Stimulated activated CD4-positive, alpha-beta T cell treated with anti-CD3 and anti-CD28 coated beads, Interleukin-15, amount 100 ng/mL, for 1 hour (primary cell): Measurements from ENCODE around the gene NUBP1.

Source experiments
- DNase-seq, 2 donors: peaks; one replicate each; pipeline ENCODE4 v3.0.0-alpha.2; 2020; ENCODE audit warnings: low read depth in 1 of 2, low spot score in 1 of 2

Gene NUBP1

DNA sequence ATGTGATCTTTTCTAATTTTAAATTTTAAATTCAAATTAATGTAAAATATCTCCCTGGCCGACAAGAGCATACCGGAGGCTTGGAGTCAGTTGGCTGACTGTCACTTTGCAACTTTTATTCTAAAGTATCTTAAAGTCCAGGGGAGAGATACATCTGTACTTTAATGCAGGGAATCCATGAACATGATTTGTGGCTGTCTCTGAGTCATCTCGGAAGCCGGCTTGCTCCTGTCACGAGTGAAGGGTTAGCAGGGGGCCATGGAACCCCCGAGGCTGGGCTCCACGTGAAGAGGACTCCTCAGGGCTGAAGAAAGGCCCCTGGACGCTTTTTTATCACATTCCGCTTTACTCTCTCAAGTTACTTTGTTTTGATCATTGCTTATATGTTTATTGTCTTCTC lies 61.7 kb downstream of the NUBP1 start:
- no peak for DNase-seq

DNA sequence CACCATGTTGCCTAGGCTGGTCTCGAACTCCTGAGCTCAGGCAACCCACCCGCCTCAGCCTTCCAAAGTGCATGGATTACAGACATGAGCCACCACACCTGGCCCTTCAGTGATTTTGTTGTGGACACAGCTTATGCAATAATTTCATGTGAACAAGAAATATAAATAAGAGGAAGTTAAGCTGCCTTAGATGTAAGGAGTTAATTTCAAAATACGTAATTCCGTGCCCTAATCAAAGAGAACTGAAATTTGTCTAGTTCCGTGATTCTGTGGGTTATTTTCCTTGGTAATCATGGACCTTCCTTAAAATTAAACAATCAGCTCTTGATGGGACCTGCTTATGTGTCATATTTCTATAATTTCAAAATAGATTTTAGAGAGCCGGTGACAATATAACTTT lies 63.1 kb downstream of the NUBP1 start:
- no peak for DNase-seq

- no peak for DNase-seq
These were observed 64.6 kb downstream of the NUBP1 start for GRCh38 chr16:10808218-10808617.

GRCh38 chr16:10808850-10809249 lies 65.2 kb downstream of the NUBP1 start:
- DNase-seq: no peak

GRCh38 chr16:10809706-10810105 lies 66.1 kb downstream of the NUBP1 start:
- DNase-seq: no peak

GRCh38 chr16:10812312-10813098 lies 68.9 kb downstream of the NUBP1 start:
- no peak for DNase-seq

GRCh38 chr16:10813099-10813455 lies 69.4 kb downstream of the NUBP1 start:
- no peak for DNase-seq

DNA sequence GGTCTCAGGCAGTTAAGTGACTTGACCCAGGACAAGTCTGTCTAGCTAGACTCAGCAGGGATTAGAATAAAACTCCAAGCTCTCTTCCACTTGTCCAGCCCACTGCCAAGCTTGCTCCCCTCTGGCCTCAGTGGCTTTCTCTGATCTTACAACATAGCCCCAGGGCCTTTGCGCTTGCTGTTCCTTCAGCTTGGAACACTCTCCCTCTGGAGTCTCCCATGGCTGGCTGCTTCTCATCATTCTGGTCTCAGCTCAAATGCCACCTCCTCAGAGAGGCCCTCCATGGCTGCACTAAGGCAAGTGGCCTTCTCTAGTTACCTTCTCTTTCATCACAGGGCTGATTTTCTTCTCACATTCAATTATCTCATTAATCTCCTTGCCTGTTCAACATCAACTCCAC lies 73.9 kb downstream of the NUBP1 start:
- no peak for DNase-seq

DNA sequence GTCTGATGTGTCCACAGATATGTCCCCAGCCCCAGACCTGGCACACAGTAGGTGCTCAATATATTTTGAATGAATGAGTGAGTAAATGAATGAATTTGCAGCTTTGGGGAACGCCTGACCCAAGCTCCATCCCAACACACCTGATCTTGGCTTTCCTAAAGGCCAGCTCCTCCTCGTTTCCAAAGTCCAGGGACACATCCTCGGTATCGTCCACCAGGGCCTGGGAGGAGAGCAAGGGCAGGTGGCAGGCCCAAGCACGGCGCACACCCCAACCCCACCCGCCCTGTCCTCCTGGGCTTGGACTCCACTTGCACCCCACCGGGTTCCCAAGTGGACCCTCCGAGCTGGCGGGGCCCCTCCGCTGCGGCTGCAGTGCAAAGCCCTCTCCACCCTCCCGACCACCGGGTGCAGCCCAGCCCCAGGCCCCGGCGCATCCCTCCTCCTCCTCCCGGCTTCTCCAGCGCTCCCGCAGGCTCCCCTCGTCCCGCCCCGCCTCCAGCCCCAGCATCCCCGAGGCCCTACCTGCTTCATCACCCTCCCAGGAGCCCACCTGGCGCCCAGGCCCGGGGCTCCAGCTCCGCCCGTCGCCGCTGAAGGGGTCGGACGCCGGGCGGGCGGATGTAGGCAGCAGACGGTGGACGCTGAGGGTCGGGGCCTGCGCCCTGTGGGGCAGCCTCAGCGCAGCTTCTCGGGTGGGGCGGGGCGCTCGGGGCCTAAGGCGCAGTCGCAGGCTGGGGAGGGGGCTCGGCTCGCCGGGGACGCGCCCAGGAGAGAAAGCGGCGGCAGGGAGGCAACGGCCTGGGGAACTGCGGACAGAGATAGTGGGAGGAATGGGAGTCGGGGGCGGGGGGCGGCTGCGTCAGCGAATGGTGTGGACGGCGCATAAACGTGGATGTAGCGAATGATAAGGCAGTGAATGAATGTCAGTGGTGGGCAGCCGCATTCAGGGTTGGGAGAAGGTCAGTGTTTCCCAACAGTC lies 74.6 kb downstream of the NUBP1 start, which contains the start of gene TVP23A:
Gene TVP23A (minus strand): TSS at position 832 of the 979 bp plus-strand sequence. CDS start 301 bp downstream, at position 531.
- DNase-seq: no peak
